ENCODE data around the gene SP3.
"Not testable (repeated sequence)": the region's sequence is repeated elsewhere in the genome, so short reads cannot be mapped to it uniquely, and the experiment has no call there.

The SP3 gene

GRCh38 chr2:173889464-173889863, 75.7 kb downstream of the SP3 start:
- peaks cover 14% of the 10 kb centered on the region for H3K4me1 Mint-ChIP-seq
- H3K27ac Mint-ChIP-seq; ATAC-seq; H3K27me3 Mint-ChIP-seq; DNase-seq; H3K36me3 Mint-ChIP-seq (ENCODE audit: low read depth); H3K9me3 Mint-ChIP-seq; H3K4me3 Mint-ChIP-seq: not testable (repeated sequence)

DNA sequence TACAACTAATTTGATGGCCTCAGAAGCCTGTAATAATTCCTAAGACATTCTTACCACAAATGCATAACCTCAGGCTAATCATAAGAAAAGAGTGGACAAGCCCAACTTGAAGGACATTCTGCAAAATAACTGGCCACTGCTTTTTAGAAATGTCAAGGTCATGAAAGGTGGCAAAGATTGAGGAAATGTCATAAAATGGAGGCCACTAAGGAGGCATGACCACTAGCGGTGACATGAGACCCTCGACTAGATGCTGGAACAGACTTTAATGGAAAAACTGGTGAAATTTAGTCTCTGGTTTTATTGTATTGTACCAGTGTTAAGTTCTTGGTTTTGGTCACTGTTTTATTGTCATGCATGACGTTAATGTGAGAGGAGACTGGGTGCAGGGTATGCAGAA, 78.6 kb downstream of the SP3 start:
- Mint-ChIP-seq H3K9me3 (peaks cover 4% of the 10 kb centered on the region), H3K36me3 (ENCODE audit: low read depth) (peaks cover 6% of the 10 kb centered on the region), H3K4me3 (no peak overlapping the region), H3K4me1 (peaks cover 1% of the 10 kb centered on the region), H3K27ac (no peak overlapping the region), H3K27me3 (peaks cover 2% of the 10 kb centered on the region)
- ATAC-seq (no peak), DNase-seq (no peak)

DNA sequence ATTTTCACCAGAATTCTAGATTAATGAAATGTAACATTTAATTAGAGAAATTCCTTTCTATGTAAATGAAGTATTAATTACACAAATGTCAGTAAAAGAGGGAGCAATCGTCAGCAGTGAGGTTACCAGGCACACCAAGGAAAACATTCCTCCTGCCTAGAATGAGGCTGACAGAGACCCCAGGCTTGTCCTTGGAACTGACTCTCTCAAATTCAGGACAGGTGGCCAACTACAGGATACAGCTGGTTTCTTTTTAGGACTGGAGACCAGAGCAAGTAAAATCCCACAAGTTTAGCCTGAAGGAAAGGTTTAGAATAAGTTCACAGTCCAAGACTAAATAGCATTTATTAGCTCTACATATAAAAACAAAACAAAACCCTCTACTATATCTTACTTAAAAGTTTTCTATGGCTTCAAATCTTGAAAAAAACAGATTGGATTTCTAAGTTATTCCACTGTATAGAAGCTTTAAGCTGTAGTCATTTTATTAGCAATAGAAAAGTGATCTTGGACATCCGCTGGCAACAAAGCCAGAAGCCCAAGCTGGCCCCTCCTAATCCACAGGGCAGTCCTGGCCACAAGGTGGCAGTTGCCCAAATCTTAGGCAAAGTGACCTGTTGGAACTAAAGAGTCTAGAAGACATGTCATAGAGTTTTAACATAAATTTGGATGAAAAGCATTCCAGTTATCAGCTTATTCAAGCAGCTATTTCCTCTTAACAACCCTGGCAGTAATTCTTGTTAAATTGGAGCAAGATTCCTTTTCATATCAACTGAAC, 81.0 kb downstream of the SP3 start:
- Mint-ChIP-seq H3K4me3 (no peak overlapping the region), H3K9me3 (no peaks in the 10 kb centered on the region), H3K27ac (no peak overlapping the region), H3K27me3 (peaks cover 5% of the 10 kb centered on the region), H3K4me1 (peaks cover 3% of the 10 kb centered on the region), H3K36me3 (ENCODE audit: low read depth) (peaks cover 3% of the 10 kb centered on the region)
- DNase-seq (peak; percentile 17), ATAC-seq (no peak)

- DNase-seq (no peak), ATAC-seq (no peak)
- H3K36me3 Mint-ChIP-seq (ENCODE audit: low read depth) = no peaks in the 10 kb centered on the region
- no peak overlapping the region for H3K4me3 Mint-ChIP-seq
- peaks cover 5% of the 10 kb centered on the region for H3K27me3 Mint-ChIP-seq
- peaks cover 7% of the 10 kb centered on the region for H3K4me1 Mint-ChIP-seq
- H3K27ac Mint-ChIP-seq = no peak overlapping the region
- H3K9me3 Mint-ChIP-seq = no peaks in the 10 kb centered on the region
Measured at GRCh38 chr2:173881886-173882285, 83.3 kb downstream of the SP3 start.

DNA sequence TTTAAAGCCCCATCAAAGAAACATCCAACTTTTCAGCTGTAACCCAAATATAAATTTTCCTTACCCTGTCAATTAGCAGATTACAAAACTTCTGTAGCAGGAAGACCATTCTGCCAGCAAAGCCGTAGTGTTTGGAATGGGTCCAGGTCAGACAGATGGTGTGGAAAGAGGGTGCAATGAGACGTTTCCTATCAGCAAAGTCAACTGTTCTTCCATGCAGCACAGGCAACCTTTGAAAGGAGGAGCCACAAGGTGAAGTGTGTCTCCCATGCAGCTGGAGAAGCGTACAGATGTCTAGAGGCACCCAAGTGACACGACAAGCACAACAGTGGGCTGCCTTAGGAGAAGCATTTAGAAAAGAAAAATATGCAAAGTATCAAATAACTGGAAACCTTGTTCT, 83.7 kb downstream of the SP3 start:
- Mint-ChIP-seq H3K27ac (no peak overlapping the region), H3K36me3 (ENCODE audit: low read depth) (no peaks in the 10 kb centered on the region), H3K4me1 (peaks cover 7% of the 10 kb centered on the region), H3K9me3 (no peaks in the 10 kb centered on the region), H3K27me3 (peaks cover 5% of the 10 kb centered on the region), H3K4me3 (no peak overlapping the region)
- no peak for ATAC-seq
- DNase-seq = no peak

GRCh38 chr2:173880561-173880960, 84.6 kb downstream of the SP3 start:
- no peak overlapping the region for H3K27ac Mint-ChIP-seq
- DNase-seq = no peak
- no peaks in the 10 kb centered on the region for H3K9me3 Mint-ChIP-seq
- no peak overlapping the region for H3K4me3 Mint-ChIP-seq
- no peaks in the 10 kb centered on the region for H3K36me3 Mint-ChIP-seq (ENCODE audit: low read depth)
- peaks cover 7% of the 10 kb centered on the region for H3K4me1 Mint-ChIP-seq
- H3K27me3 Mint-ChIP-seq = peaks cover 5% of the 10 kb centered on the region
- ATAC-seq = no peak

GRCh38 chr2:173876833-173877413, 88.2 kb downstream of the SP3 start:
- peaks cover 5% of the 10 kb centered on the region for H3K27me3 Mint-ChIP-seq
- DNase-seq (no peak), ATAC-seq (no peak)
- no peak overlapping the region for H3K27ac Mint-ChIP-seq
- H3K36me3 Mint-ChIP-seq (ENCODE audit: low read depth) = no peaks in the 10 kb centered on the region
- H3K4me1 Mint-ChIP-seq = peaks cover 7% of the 10 kb centered on the region
- H3K9me3 Mint-ChIP-seq = no peaks in the 10 kb centered on the region
- H3K4me3 Mint-ChIP-seq = no peak overlapping the region

DNA sequence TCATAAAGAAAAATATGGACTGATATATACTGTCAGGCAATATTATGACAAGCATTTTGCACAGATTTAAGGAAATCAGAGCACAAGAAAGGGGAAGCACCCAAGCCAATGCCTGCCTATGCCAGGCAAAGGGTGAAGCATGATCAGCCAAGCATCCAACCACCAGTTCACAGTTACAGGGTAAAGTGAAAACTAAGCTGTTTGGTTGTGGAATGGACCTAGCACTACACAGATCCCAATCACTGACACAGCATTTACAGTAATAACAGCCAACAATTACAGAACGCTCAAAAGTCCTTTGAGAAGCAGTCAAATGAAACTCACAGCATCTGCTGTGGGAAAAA, 90.3 kb downstream of the SP3 start:
- H3K4me3 Mint-ChIP-seq = no peak overlapping the region
- no peaks in the 10 kb centered on the region for H3K36me3 Mint-ChIP-seq (ENCODE audit: low read depth)
- ATAC-seq = no peak
- no peaks in the 10 kb centered on the region for H3K27me3 Mint-ChIP-seq
- H3K4me1 Mint-ChIP-seq = peaks cover 7% of the 10 kb centered on the region
- H3K9me3 Mint-ChIP-seq = no peaks in the 10 kb centered on the region
- H3K27ac Mint-ChIP-seq = no peak overlapping the region
- DNase-seq = no peak

DNA sequence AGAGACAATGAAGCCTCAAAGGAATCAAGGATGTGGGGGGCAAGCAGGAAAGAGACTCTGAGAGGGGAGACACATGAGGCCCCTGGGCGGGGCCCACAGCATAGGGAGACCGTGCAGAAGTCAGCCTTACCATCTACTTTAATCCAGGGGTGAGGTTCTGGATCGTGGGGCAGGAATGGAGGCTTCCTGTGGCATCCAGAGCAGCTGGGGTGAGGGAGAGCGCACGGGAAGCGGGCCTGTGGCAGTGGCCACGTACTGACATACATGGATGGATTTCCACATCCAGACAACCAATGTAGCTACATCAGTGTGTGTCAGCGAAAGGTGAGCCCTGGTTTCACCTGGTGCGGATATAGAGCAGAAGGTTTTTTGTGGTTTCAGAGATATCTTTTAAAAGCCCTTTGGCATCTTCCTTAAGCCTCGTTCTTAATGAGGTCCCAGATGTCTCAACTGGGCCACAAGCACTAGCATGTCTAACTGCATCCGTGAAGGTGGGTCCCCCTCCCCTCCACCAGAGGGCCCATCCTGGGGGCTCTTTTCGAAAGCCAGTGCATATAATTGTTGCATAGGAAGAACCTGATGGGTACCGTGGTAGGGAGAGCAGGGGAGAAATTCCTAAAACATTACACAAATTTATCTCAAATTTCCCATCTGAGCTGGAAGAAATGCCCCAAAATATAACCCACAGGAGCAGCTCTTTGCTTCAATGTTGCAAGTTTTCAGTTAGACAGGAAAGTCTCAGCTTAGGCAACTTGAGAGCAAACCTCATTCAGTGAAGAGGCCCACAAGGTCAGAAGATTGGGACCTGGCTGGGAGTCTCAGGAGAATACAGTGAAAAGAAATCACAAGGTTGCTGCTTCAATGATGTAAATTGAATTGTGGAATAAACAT, 90.9 kb downstream of the SP3 start:
- H3K36me3 Mint-ChIP-seq (ENCODE audit: low read depth) = no peaks in the 10 kb centered on the region
- no peaks in the 10 kb centered on the region for H3K27me3 Mint-ChIP-seq
- DNase-seq (no peak), ATAC-seq (no peak)
- H3K9me3 Mint-ChIP-seq = no peaks in the 10 kb centered on the region
- no peak overlapping the region for H3K4me3 Mint-ChIP-seq
- no peak overlapping the region for H3K27ac Mint-ChIP-seq
- peaks cover 5% of the 10 kb centered on the region for H3K4me1 Mint-ChIP-seq

DNA sequence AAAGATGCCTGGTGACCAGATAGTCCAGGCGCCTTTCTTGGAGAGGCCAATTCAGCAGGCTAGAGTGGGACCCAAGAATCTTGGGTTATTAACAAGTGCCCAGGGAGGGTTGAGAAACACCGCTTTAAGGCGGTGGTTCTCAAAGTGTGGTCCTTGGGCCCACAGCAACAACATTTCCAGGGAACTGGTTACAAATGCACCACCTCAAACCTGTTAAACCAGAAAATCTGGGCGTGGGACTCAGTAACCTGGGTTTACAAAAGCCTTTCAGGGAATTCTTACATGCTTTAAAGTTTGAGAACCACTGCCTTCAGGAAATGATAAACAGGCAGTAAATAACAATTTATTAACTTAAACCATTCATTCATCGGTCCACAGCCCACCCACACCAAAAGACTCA, 92.5 kb downstream of the SP3 start:
- no peak for ATAC-seq
- no peak for DNase-seq
- Mint-ChIP-seq H3K9me3 (no peaks in the 10 kb centered on the region), H3K36me3 (ENCODE audit: low read depth) (no peaks in the 10 kb centered on the region), H3K27me3 (no peaks in the 10 kb centered on the region), H3K4me1 (no peaks in the 10 kb centered on the region), H3K4me3 (no peak overlapping the region), H3K27ac (no peak overlapping the region)

GRCh38 chr2:173869244-173870229, 95.6 kb downstream of the SP3 start:
- H3K9me3 Mint-ChIP-seq = no peaks in the 10 kb centered on the region
- no peaks in the 10 kb centered on the region for H3K4me1 Mint-ChIP-seq
- peaks cover 3% of the 10 kb centered on the region for H3K27me3 Mint-ChIP-seq
- DNase-seq = no peak
- H3K4me3 Mint-ChIP-seq = no peak overlapping the region
- no peak for ATAC-seq
- no peaks in the 10 kb centered on the region for H3K36me3 Mint-ChIP-seq (ENCODE audit: low read depth)
- H3K27ac Mint-ChIP-seq = no peak overlapping the region

GRCh38 chr2:173868406-173868805, 96.8 kb downstream of the SP3 start:
- H3K27me3 Mint-ChIP-seq = peaks cover 3% of the 10 kb centered on the region

DNA sequence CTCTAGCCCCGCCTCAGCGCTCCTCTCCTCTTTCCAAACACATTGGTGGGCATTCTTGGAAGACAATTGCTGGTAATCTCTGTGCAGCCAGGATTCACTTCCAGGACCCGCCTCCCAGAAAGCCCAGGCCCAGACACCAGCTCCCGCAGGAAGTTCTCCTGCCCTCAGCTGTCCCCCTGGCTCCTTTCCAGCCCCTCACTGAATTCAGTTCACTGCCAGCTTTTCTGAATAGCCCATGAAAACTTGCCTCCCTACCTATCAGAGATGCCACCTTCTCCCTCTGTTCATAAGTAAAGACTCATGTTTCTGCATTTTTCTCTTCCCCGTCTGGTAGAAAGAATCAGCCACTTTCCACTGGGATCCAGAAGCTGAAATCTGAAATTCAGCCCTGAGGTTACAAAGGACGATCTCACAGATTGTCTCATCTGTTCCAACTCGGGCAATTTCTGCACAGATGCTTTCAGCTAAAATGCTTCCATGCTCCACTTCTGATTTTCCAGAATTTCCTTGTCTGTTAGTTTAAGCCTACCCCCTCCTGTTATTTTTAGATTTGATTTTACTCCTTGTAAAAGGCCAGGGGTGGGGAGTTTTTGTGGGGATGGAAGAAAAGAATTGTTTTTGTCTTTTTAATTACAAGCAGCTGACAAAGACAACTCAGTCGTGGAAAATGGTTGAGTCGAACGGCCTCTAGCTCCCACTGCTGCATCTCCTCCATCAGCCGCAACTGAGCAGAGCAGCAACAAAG, 98.1 kb downstream of the SP3 start:
- DNase-seq = no peak
- H3K4me3 Mint-ChIP-seq = no peak overlapping the region
- no peaks in the 10 kb centered on the region for H3K36me3 Mint-ChIP-seq (ENCODE audit: low read depth)
- no peak for ATAC-seq
- peaks cover 3% of the 10 kb centered on the region for H3K27me3 Mint-ChIP-seq
- H3K9me3 Mint-ChIP-seq = no peaks in the 10 kb centered on the region
- no peak overlapping the region for H3K27ac Mint-ChIP-seq
- H3K4me1 Mint-ChIP-seq = no peaks in the 10 kb centered on the region

More at GRCh38 chr2:173868406-173868805, 96.8 kb downstream of the SP3 start:
- ATAC-seq (no peak), DNase-seq (no peak)
- H3K27ac Mint-ChIP-seq = no peak overlapping the region
- H3K4me3 Mint-ChIP-seq = no peak overlapping the region
- no peaks in the 10 kb centered on the region for H3K4me1 Mint-ChIP-seq
- no peaks in the 10 kb centered on the region for H3K36me3 Mint-ChIP-seq (ENCODE audit: low read depth)
- no peaks in the 10 kb centered on the region for H3K9me3 Mint-ChIP-seq

Data from activated naive CD8-positive, alpha-beta T cell treated with anti-CD3 and anti-CD28 coated beads, Interleukin-2, amount 50 U/mL, for 24 hours (primary cell).